ENCODE data around the gene SH3BGRL. TPM values are rescaled to one million over a fixed set of nuclear protein-coding genes. Genes with fewer than 3 reads are reported as not detected.

The SH3BGRL gene
- total RNA-seq, 2 experiments from 2014 or later: 56.2 to 68.2 TPM

GRCh38 chrX:81263059-81263458 lies 61.2 kb downstream of the SH3BGRL start:
- H3K4me2 ChIP-seq (ENCODE audit: low read length): no peak overlapping the region
- no peaks in the 10 kb centered on the region for H4K20me1 ChIP-seq (ENCODE audit: insufficient read depth, low read length)
- intact Hi-C loops (cut with micrococcal nuclease; ENCODE audit: unreplicated experiment): no loop called here
- H3K4me3 ChIP-seq (ENCODE audit: low read depth, low read length, poor library complexity, severe bottlenecking): no peak overlapping the region
- H3K36me3 ChIP-seq (ENCODE audit: insufficient read depth, low read length): no peaks in the 10 kb centered on the region
- no peak for TF ChIP-seq EZH2phosphoT487 (IDR thresholded peaks at IDR 0.05; ENCODE audit: borderline replicate concordance, low read depth, low read length)
- no peak for TF ChIP-seq CTCF (conservative IDR thresholded peaks at IDR 0.05; ENCODE audit: low read length)
- no peaks in the 10 kb centered on the region for H3K9me3 ChIP-seq (ENCODE audit: low read length)
- no peaks in the 10 kb centered on the region for H3K9me2 ChIP-seq (ENCODE audit: insufficient read depth, low read length)
- CTCF ChIA-PET (ENCODE audit: unreplicated experiment): no interaction called here
- no peak overlapping the region for H2AFZ ChIP-seq (ENCODE audit: low read length)
- no TSS peak for BruUV-seq (replicated peaks)
- H3K27ac ChIP-seq (ENCODE audit: low read depth, low read length, poor library complexity, severe bottlenecking): no peak overlapping the region
- H3K79me2 ChIP-seq (ENCODE audit: insufficient read depth, low read depth, low read length): no peaks in the 10 kb centered on the region
- POLR2A ChIA-PET: no interaction called here
- H3K4me1 ChIP-seq (ENCODE audit: insufficient read depth, low read length, poor library complexity, severe bottlenecking): no peaks in the 10 kb centered on the region
- no peak for DNase-seq (ENCODE audit: low spot score)

GRCh38 chrX:81278616-81279015 lies 76.7 kb downstream of the SH3BGRL start:
- POLR2A ChIA-PET: no interaction called here
- Histone ChIP-seq H2AFZ (ENCODE audit: low read length) (no peak overlapping the region), H3K4me2 (ENCODE audit: low read length) (no peak overlapping the region), H3K9me3 (ENCODE audit: low read length) (no peaks in the 10 kb centered on the region), H3K27ac (ENCODE audit: low read depth, low read length, poor library complexity, severe bottlenecking) (no peak overlapping the region), H4K20me1 (ENCODE audit: insufficient read depth, low read length) (no peaks in the 10 kb centered on the region), H3K36me3 (ENCODE audit: insufficient read depth, low read length) (peaks cover 34% of the 10 kb centered on the region), H3K4me3 (ENCODE audit: low read depth, low read length, poor library complexity, severe bottlenecking) (no peak overlapping the region), H3K4me1 (ENCODE audit: insufficient read depth, low read length, poor library complexity, severe bottlenecking) (no peaks in the 10 kb centered on the region), H3K79me2 (ENCODE audit: insufficient read depth, low read depth, low read length) (no peaks in the 10 kb centered on the region), H3K9me2 (ENCODE audit: insufficient read depth, low read length) (no peaks in the 10 kb centered on the region)
- CTCF ChIA-PET (ENCODE audit: unreplicated experiment): no interaction called here
- BruUV-seq (replicated peaks): no TSS peak
- TF ChIP-seq EZH2phosphoT487 (IDR thresholded peaks at IDR 0.05; ENCODE audit: borderline replicate concordance, low read depth, low read length) (no peak), CTCF (conservative IDR thresholded peaks at IDR 0.05; ENCODE audit: low read length) (no peak)
- intact Hi-C loops (cut with micrococcal nuclease; ENCODE audit: unreplicated experiment): no loop called here
- no peak for DNase-seq (ENCODE audit: low spot score)

- ChIA-PET POLR2A (interaction anchor here (0.7 kb wide), 1 partner anchor 121 kb away, joined by 3 read pairs; no protein-coding TSS in a partner anchor), CTCF (ENCODE audit: unreplicated experiment) (no interaction called here)
- no peaks in the 10 kb centered on the region for H3K9me2 ChIP-seq (ENCODE audit: insufficient read depth, low read length)
- H4K20me1 ChIP-seq (ENCODE audit: insufficient read depth, low read length): no peaks in the 10 kb centered on the region
- no peak overlapping the region for H3K4me3 ChIP-seq (ENCODE audit: low read depth, low read length, poor library complexity, severe bottlenecking)
- no TSS peak for BruUV-seq (replicated peaks)
- H3K4me1 ChIP-seq (ENCODE audit: insufficient read depth, low read length, poor library complexity, severe bottlenecking): no peaks in the 10 kb centered on the region
- H3K9me3 ChIP-seq (ENCODE audit: low read length): no peaks in the 10 kb centered on the region
- DNase-seq (ENCODE audit: low spot score): no peak
- TF ChIP-seq EZH2phosphoT487 (IDR thresholded peaks at IDR 0.05; ENCODE audit: borderline replicate concordance, low read depth, low read length) (no peak), CTCF (conservative IDR thresholded peaks at IDR 0.05; ENCODE audit: low read length) (peak; percentile 50; the same call in 1 of the 2 replicates)
- no peak overlapping the region for H3K4me2 ChIP-seq (ENCODE audit: low read length)
- no peaks in the 10 kb centered on the region for H3K79me2 ChIP-seq (ENCODE audit: insufficient read depth, low read depth, low read length)
- intact Hi-C loops (cut with micrococcal nuclease; ENCODE audit: unreplicated experiment): no loop called here
- H3K36me3 ChIP-seq (ENCODE audit: insufficient read depth, low read length): peaks cover 34% of the 10 kb centered on the region
- H2AFZ ChIP-seq (ENCODE audit: low read length): no peak overlapping the region
- no peak overlapping the region for H3K27ac ChIP-seq (ENCODE audit: low read depth, low read length, poor library complexity, severe bottlenecking)
Measured at GRCh38 chrX:81280148-81280547, 78.2 kb downstream of the SH3BGRL start.

Measured in OCI-LY7 (cell line).